Measurements from ENCODE around the gene UBE2D2.
"Not testable (repeated sequence)": the region's sequence is repeated elsewhere in the genome, so short reads cannot be mapped to it uniquely, and the experiment has no call there.

UBE2D2 gene

DNA sequence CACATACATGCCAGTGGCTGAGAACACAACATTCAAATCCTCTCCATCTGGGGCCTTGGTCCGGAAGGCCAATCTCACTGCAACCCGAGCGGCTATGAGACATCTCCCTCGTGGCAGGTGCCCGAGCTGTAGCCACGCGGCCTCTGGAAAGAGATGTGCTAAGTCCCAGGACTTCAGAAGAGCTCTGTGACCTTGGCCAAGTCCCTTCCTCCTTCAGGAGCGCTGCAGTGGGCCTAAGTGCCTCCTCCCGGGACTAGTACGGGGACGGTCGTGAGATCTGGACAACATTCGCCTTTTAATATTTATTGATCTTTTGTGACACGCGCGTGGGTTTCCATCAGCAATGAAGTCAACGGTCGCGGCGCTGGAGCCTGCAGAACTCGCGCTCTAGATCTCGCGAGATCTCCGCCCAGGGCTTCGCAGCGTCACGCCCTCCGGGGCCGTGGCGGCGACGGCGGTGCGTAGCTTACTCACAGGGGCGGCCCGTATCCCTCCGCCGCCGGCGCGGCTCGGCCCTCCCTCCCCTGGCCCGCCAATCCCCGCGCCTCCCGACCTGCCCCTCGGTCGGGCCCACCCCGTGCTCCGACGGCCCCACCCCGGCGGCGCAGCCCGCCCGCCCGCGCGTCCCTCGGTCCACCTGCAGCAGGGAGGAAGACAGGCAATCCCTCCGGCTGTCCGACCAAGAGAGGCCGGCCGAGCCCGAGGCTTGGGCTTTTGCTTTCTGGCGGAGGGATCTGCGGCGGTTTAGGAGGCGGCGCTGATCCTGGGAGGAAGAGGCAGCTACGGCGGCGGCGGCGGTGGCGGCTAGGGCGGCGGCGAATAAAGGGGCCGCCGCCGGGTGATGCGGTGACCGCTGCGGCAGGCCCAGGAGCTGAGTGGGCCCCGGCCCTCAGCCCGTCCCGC is at the start of gene UBE2D2:
Gene UBE2D2, plus strand, starts transcription at position 588 of the 903 bp plus-strand sequence. CDS start 453 bp downstream, outside the sequence.
- peak; percentile 98 for DNase-seq

- DNase-seq = no peak
These were observed 48.3 kb upstream of the UBE2D2 start for GRCh38 chr5:139512786-139513390.

DNA sequence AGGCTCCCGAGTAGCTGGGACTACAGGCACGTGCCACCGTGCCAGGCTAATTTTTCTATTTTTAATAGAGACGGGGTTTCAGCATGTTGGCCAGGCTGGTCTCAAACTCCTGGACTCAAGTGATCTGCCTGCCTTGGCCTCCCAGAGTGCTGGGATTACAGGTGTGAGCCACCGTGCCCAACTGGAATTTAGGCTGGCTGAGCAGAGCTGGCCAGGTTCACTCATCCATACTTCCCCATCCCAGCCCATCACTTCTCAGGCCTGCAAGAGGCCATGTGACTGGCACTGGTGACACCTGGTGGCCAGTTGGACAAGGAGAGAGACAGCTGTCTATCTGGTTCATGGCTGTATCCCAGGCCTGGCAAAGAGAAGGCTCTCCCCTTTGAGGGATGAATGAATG is 47.7 kb upstream of the UBE2D2 start:
- peak; percentile 80 for DNase-seq

GRCh38 chr5:139513852-139514485 is 47.2 kb upstream of the UBE2D2 start:
- DNase-seq = no peak

- DNase-seq = peak; percentile 44
These were observed 46.7 kb upstream of the UBE2D2 start for GRCh38 chr5:139514486-139514856.

GRCh38 chr5:139517683-139518564 is 43.2 kb upstream of the UBE2D2 start:
- peak; percentile 96 for DNase-seq

- DNase-seq = no peak
These were observed 37.3 kb upstream of the UBE2D2 start for GRCh38 chr5:139523635-139524445.

DNA sequence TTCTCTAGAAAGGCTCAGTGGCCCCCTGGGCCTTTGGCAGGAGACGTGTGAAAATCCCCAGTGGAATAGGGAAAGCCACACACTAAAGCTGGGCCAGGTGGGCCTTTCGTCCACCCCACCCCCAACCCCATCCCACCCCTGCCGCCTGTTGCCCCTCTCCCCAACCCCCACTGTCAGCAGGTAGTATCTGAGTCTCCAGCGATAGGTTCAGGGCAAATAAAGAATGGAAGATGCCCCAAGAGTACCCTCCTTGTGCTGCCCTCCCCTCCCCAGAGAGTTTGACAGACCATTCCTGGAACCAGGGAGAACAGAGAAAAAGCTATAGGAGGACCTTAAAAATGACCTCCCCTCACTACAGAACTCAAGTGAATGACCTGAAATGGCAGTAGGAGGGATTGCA is 36.7 kb upstream of the UBE2D2 start:
- no peak for DNase-seq

GRCh38 chr5:139524940-139525585 is 36.1 kb upstream of the UBE2D2 start:
- DNase-seq = no peak

- not testable (repeated sequence) for DNase-seq
These were observed 35.4 kb upstream of the UBE2D2 start for GRCh38 chr5:139525586-139526308.

- not testable (repeated sequence) for DNase-seq
These were observed 34.6 kb upstream of the UBE2D2 start for GRCh38 chr5:139526309-139527089.

DNA sequence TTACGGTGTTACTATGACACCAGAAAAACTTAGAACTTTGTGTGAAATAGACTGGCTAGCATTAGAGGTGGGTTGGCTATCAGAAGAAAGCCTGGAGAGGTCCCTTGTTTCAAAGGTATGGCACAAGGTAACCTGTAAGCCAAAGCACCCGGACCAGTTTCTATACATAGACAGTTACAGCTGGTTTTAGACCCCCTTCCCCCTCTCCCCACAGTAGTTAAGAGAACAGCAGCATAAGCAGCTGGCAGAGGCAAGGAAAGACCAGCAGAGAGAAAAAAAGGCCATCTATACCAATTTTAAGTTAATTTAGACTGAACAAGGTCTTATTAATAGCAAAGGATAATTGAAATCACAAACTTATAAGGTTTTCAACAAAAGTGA is 34.1 kb upstream of the UBE2D2 start:
- DNase-seq = not testable (repeated sequence)

DNA sequence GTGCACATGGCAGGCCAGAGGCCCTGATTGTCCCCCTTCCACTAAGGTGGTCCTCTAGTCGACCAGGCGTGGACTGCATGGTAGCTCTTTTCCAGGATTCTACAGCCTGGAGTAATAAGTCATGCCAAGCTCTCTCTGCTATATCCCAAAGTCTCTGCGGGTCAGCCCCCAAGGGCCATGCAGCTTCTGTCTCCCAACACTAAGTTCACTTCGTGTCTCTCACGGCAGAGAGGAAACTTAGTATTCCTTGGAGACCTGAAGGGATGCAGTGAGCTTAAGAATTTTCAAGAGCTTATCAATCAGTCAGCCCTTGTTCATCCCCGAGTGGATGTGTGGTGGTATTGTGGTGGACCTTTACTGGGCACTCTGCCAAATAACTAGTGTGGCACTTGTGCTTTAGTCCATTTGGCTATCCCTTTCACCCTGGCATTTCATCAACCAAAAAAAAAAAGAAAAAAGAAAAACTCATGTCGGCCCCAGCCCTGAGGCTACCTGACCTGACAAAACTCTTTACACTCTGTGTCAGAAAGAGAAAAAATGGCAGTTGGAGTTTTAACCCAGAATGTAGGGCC is 33.2 kb upstream of the UBE2D2 start:
- not testable (repeated sequence) for DNase-seq

GRCh38 chr5:139528695-139529094 is 32.4 kb upstream of the UBE2D2 start:
- DNase-seq = not testable (repeated sequence)

GRCh38 chr5:139530079-139530478 is 31.1 kb upstream of the UBE2D2 start:
- DNase-seq = not testable (repeated sequence)

DNA sequence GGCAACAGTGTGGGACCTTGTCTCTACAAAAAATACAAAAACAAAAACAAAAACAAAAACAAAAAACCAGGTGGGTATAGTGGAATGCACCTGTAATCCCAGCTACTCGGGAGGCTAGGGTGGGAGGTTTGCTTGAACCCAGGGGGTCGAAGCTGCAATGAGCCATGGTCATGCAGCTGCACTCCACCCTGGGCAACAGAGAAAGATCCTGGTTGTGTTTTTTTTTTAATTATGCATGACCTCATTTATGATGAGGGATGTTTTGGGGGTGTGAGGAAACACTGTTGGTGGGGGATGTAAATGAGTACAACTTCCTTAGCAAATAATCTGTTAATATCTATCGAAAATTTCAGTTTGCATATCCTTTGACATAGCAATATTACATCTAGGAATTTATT is 29.4 kb upstream of the UBE2D2 start:
- DNase-seq = no peak

GRCh38 chr5:139543423-139543991 is 17.6 kb upstream of the UBE2D2 start:
- DNase-seq = peak; percentile 63

DNA sequence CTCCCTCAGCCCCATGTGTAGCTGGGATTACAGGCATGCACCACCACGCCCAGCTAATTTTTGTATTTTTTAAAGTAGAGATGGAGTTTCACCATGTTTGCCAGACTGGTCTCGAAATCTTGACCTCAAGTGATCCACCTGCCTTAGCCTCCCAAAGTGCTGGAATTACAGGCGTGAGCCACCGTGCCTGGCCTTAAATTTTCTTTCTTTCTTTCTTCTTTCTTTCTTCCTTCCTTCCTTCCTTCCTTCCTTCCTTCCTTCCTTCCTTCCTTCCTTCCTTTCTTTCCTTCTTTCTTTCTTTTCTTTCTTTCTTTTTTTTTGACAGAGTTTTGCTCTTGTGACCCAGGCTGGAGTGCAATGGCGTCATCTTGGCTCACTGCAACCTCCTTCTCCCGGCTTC is 14.5 kb upstream of the UBE2D2 start:
- DNase-seq = not testable (repeated sequence)
